Renal cortical epithelial cell (primary cell): ENCODE data around the gene PLA2G2C. TPM values are rescaled to one million over a fixed set of nuclear protein-coding genes. Genes with fewer than 3 reads are reported as not detected.

Experiments
- DNase-seq: peaks from one replicate; pipeline ENCODE4 v3.0.0-alpha.2; 2011; ENCODE audit warnings: low read depth
- total RNA-seq: library from RNA; depleted of rRNA; stranded (reverse); fragments of >200 nt; gene quantifications from 2 replicates; pipeline ENCODE4 v1.2.3, GENCODE V29; 2014

PLA2G2C gene
- total RNA-seq, 1 donor from 2014 or later = not detected

GRCh38 chr1:20207546-20207945 lies 21.2 kb upstream of the PLA2G2C start:
- no peak for DNase-seq

GRCh38 chr1:20202166-20202565 lies 15.8 kb upstream of the PLA2G2C start:
- no peak for DNase-seq

GRCh38 chr1:20200966-20201365 lies 14.6 kb upstream of the PLA2G2C start:
- DNase-seq = no peak

- no peak for DNase-seq
These were observed 13.5 kb upstream of the PLA2G2C start for GRCh38 chr1:20199840-20200239.

- DNase-seq = peak; percentile 69
These were observed 13.1 kb upstream of the PLA2G2C start for GRCh38 chr1:20199403-20199802.

- no peak for DNase-seq
These were observed 12.6 kb upstream of the PLA2G2C start for GRCh38 chr1:20198918-20199317.

GRCh38 chr1:20198296-20198695 lies 12.0 kb upstream of the PLA2G2C start:
- no peak for DNase-seq

GRCh38 chr1:20197329-20197791 lies 11.0 kb upstream of the PLA2G2C start:
- DNase-seq = no peak

- no peak for DNase-seq
These were observed 9.1 kb upstream of the PLA2G2C start for GRCh38 chr1:20195462-20195780.

GRCh38 chr1:20194757-20195461 lies 8.6 kb upstream of the PLA2G2C start:
- DNase-seq = peak; percentile 43

GRCh38 chr1:20194224-20194623 lies 7.9 kb upstream of the PLA2G2C start:
- DNase-seq = peak; percentile 45

GRCh38 chr1:20192871-20193411 lies 6.6 kb upstream of the PLA2G2C start:
- no peak for DNase-seq

GRCh38 chr1:20192364-20192763 lies 6.0 kb upstream of the PLA2G2C start:
- DNase-seq = peak; percentile 62

- DNase-seq = no peak
These were observed 5.0 kb upstream of the PLA2G2C start for GRCh38 chr1:20191266-20191825.

- DNase-seq = no peak
These were observed 4.2 kb upstream of the PLA2G2C start for GRCh38 chr1:20190256-20191160.

- no peak for DNase-seq
These were observed 3.3 kb upstream of the PLA2G2C start for GRCh38 chr1:20189664-20190063.

GRCh38 chr1:20188455-20188817 lies 2.1 kb upstream of the PLA2G2C start:
- DNase-seq = no peak

GRCh38 chr1:20187813-20188454 lies 1.6 kb upstream of the PLA2G2C start:
- DNase-seq = peak; percentile 38

GRCh38 chr1:20187103-20187812 lies 940 bp upstream of the PLA2G2C start:
- DNase-seq = peak; percentile 64

- DNase-seq = no peak
These were observed 1.1 kb downstream of the PLA2G2C start for GRCh38 chr1:20184997-20185833.
